SK-N-SH treated with all-trans-retinoic acid at 6 μM for 48 hours (cell line): ENCODE measurements around the gene DCP2.

Source experiments
- ARNTL ChIP-seq: fragments of 450-650 bp; formaldehyde crosslinking; IDR thresholded peaks from 2 replicates; pipeline ENCODE4 v1.5.0; 2020; ENCODE audit warnings: low read depth, mild to moderate bottlenecking, moderate library complexity, borderline replicate concordance
- CSRNP3 ChIP-seq: fragments of 250-450 bp; sonication (Bioruptor Pico); IDR thresholded peaks from 2 replicates; pipeline ENCODE4 v1.5.1; 2021; ENCODE audit warnings: mild to moderate bottlenecking, moderate library complexity
- GLIS3 ChIP-seq: fragments of 250-450 bp; sonication (Bioruptor Pico); IDR thresholded peaks from 2 replicates; pipeline ENCODE4 v1.5.0; 2020; ENCODE audit warnings: mild to moderate bottlenecking, moderate library complexity
- ISL1 ChIP-seq: fragments of 250-450 bp; sonication (Bioruptor Pico); IDR thresholded peaks from 2 replicates; pipeline ENCODE4 v2.1.2; 2022; ENCODE audit warnings: mild to moderate bottlenecking, moderate library complexity
- PATZ1 ChIP-seq: fragments of 250-450 bp; sonication (Bioruptor Pico); IDR thresholded peaks from 2 replicates; pipeline ENCODE4 v1.8.0; 2020; ENCODE audit warnings: mild to moderate bottlenecking, moderate library complexity, borderline replicate concordance
- POU6F1 ChIP-seq: fragments of 250-450 bp; sonication (Bioruptor Pico); IDR thresholded peaks from 2 replicates; pipeline ENCODE4 v1.8.0; 2021; ENCODE audit warnings: low read depth, mild to moderate bottlenecking, moderate library complexity, borderline replicate concordance
- SNAI2 ChIP-seq: fragments of 250-450 bp; sonication (Bioruptor Pico); IDR thresholded peaks from 2 replicates; pipeline ENCODE4 v1.5.0; 2020; ENCODE audit warnings: mild to moderate bottlenecking, moderate library complexity
- TCF4 ChIP-seq: fragments of 250-450 bp; sonication (Bioruptor Pico); IDR thresholded peaks from 2 replicates; pipeline ENCODE4 v1.8.0; 2021; ENCODE audit warnings: mild to moderate bottlenecking, moderate library complexity, borderline replicate concordance
- ZNF70 ChIP-seq: fragments of 450-650 bp; formaldehyde crosslinking; IDR thresholded peaks from 2 replicates; pipeline ENCODE4 v1.5.0; 2020; ENCODE audit warnings: mild to moderate bottlenecking, moderate library complexity

- TF ChIP-seq POU6F1 (CRISPR knock-in tag) (no peak), ISL1 (no peak), TCF4 (CRISPR knock-in tag) (no peak), GLIS3 (CRISPR knock-in tag) (no peak), SNAI2 (CRISPR knock-in tag) (no peak), ARNTL (CRISPR knock-in tag) (no peak), PATZ1 (CRISPR knock-in tag) (no peak), CSRNP3 (CRISPR knock-in tag) (no peak), ZNF70 (CRISPR knock-in tag) (no peak)
Measured at GRCh38 chr5:112975721-112976431, 722 bp upstream of the DCP2 start.
